Nucleus accumbens (tissue), 56 donors: ENCODE data around the gene TBC1D17.
"Not testable (repeated sequence)": the region's sequence is repeated elsewhere in the genome, so short reads cannot be mapped to it uniquely, and the experiment has no call there.

Experiments used
- DNase-seq, 56 donors: peaks; one replicate each; lab custom pipeline; 2025; lab: John Stamatoyannopoulos, UW

The TBC1D17 gene

DNA sequence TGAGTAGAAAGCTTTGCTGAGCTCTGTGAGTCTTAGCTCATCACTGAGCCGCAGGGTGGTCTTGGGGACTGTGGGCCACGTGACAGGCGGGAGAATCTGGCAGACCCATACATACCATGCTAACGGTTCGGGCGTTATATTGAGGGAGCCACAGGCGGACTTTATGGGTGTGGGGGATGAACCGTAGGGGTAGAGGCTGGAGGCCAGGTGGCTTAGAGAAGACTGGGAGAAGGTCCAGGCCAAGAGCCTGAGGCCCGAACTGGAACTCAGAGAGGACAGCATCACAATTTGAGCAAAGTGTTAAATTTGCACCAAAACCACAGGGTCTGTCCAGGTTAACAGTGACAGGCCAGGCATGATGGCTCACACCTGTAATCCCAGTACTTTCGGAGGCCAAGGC, 36.2 kb downstream of the TBC1D17 start:
- DNase-seq = no peak

DNA sequence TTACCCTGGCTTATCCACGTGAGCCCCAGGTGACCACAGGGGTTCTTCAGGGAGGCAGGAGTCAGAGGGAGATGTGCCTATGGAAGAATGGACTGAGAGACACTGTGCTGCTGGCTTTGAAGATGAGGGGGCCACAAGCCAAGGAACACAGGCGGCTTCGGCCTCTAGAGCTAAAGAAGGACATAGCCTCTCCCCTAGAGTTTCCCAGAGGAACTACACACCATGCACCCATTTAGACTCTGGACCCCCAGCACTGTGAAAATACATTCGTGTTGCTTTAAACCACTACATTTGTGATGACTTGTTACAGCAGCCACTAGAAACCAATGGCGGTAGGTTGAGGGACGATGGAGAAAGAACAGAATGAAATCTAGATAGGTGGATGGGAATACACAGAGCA, 37.8 kb downstream of the TBC1D17 start:
- no peak for DNase-seq

DNA sequence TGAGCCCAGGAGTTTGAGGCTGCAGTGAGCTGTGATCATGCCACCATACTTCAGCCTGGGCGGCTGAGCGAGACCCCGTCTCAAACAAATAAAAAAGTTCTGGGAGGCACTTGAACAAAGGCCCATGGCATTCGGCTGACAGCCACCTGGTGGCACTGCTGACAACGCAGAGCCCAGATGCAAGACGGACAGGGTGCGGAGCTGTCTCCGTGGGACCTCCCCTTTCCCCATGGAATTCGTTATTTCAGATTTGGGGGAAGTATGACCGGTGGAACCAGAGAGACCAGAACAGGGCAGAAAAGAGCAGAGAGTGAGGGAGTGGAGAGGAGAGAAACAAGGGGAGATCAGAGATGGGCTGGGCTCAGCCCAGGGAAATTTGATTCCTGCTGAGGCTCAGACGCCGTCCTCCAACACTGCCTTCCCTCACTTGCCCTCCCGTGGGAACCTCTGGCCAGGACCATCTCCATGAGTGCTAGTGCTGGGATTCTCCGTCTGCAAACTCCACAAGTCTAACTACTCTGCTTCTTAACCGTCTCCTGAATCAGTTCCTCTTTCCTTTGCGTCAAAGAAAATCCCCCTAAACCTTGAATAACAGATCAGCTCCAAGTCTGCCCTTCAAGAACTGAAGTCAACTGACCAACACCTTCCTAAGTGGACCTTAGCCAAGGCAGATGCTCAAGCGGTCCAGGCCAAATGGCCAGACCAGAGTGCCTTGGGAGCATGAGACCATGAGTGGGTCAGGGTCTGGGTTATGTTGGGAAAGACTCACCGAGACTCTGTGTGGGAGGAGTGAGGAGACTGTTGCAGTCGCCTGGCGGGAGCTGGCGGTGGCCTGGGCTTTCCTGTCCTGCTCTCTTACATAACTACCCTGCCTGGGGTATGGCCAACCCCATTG, 39.6 kb downstream of the TBC1D17 start:
- peak in 4 of 56 donors; percentile 12 to 38 (median 29) for DNase-seq

- DNase-seq = no peak
Measured at GRCh38 chr19:49918089-49918488, 40.6 kb downstream of the TBC1D17 start.

GRCh38 chr19:49920624-49921363, 43.3 kb downstream of the TBC1D17 start:
- DNase-seq = peak in 8 of 56 donors; percentile 4 to 49 (median 17)

DNA sequence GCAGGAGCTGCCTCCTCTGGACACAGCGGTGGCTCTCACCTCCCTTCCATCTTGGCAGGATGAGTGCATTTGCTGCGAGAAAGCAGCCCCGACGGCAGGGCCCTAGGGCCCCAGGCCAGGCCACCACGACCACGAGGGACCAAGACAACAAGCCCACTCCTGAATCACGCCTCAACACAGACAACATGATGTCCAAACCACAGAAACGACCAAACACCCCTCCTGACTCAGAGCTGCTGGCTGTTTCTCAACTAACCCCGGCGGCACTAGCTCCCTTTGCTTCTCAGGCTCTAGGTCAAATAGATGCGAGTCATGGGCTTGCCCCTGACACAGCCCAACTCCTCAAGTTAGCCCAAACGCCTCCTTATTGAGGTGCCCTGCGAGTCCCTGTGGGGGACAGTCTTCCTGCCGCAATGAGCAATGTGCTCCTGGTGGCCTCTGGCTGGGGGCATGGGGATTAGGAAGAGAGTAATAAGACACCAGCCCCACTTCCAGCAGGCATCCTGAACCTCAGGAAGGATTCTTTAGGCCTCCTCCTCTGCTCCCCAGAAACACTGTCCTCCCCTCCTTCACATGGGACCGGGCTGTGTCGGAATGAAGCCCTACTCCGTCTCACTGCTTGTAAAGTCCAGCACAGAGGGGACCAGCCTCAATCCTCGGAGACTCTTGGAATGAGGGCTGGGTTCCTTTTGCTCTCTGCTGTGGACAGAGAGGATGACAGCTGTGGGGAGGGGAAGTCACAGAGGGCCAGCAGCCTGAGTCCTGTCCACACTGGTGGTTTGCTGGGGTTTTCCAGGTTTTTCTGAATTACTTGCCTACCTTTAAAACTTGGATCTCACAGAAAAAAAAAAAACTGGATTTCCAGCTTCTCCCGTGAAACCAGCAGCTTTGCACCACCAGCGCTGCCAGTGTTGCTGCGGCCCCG, 44.6 kb downstream of the TBC1D17 start:
- DNase-seq = no peak

- DNase-seq = peak in 2 of 56 donors; percentile 22 to 37
Measured at GRCh38 chr19:49923055-49924003, 45.8 kb downstream of the TBC1D17 start.

- no peak for DNase-seq
Measured at GRCh38 chr19:49924004-49924880, 46.7 kb downstream of the TBC1D17 start.

DNA sequence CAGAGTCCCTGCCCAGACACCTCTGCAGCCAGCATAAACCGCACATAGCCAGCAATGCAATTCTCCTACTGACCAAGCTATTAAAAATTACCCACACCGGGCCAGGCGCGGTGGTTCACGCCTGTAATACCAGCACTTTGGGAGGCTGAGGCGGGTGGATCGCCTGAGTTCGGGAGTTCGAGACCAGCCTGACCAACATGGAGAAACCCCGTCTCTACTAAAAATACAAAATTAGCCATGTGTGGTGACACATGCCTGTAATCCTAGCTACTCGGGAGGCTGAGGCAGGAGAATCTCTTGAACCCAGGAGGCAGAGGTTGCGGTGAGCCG, 47.3 kb downstream of the TBC1D17 start:
- not testable (repeated sequence) for DNase-seq

GRCh38 chr19:49925486-49925885, 48.0 kb downstream of the TBC1D17 start:
- no peak for DNase-seq

DNA sequence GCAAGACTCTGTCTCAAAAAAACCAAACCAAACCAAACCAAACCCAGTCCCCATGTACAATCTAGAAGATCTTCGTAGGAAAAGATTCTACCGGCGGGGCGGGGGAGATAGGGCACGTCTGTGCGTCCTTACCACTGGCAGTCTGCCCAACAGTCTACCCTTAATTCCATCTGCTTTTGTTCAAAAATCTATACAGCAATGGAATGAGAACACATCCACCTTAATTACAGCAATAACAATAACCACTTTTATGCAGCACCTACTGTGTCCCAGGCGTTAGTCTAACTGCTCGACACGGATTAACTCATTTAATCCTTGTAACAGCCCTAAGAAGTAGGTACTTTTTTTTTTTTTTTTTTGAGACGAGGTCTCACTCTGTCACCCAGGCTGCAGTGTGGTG, 49.0 kb downstream of the TBC1D17 start:
- no peak for DNase-seq

- DNase-seq = no peak
Measured at GRCh38 chr19:49927526-49928264, 50.2 kb downstream of the TBC1D17 start.

DNA sequence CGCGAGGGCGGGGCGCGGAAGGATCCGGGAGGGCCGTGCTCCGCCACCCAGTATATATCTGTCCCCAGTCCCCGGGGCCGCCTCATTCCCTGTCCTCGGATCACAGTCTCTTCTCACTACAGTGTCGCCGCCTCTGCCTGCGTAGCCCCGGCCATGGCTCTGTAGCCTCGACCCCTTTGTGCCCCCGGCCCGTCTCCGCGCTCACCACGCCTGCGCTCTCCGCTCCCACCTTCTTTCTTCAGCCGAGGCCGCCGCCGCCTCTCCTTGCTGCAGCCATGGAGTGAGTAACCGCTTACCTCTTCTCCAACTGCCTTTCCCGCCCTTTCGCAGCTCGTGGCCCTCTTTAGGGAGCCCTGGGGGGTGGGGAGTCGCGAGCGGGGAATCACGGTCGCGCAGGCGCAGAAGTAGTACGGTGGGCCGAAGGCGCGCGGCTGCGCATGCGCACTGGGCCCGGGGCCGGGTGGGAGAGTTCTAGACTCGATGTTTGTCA, 51.7 kb downstream of the TBC1D17 start, which contains the start of the genes ATF5 and NUP62:
Gene ATF5 (plus strand): TSS at position 85 of the 490 bp plus-strand sequence. CDS start 1,646 bp downstream, outside the sequence.
Gene NUP62 (minus strand): TSS at position 384 of the 490 bp plus-strand sequence. CDS start 19,697 bp downstream, outside the sequence.
- peak in 54 of 56 donors; percentile 51 to 96 (median 84) for DNase-seq

DNA sequence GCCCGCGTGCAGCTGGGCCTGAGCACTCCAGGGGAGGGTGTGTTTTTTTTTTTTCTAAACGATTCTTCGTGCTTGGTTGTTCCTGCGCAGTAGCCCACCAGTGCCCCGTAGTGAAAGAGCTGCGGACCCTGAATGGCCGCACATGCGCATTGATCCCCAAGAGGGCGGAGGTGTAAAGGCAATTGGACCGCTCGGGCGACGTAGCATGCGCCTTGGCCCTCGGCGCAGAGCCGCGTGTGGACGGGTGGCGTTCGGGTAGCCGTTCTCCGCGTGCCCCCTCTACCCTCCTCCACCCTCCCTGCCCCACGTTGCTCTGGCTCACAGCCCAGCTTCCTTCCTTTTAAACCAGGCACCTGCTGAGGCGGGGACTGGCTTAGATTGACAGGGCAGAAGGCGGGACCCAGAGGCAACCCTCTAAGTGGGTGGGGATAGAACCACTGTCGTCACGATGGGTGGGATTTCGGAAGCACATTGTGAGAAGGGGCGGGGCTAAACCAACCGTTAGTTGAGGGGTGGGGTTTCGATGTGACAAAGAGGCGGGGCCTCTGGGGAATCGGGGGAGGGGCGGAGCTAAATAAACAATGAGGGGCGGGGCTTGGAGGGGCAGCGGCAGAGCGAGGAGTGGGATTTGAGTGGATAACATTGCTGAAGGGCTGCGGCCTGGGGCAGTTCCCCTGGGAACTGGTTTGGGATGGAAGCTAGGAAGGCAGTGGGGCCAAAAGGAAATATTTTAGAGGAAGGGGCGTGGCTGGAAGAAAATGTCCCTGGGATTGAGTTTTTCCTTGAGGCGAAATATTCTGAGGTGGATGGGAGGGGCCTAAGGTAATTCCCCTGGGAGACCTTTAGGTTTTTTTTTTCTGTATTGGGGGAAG, 52.3 kb downstream of the TBC1D17 start:
- DNase-seq = peak; percentile 72 to 98 (median 92)

DNA sequence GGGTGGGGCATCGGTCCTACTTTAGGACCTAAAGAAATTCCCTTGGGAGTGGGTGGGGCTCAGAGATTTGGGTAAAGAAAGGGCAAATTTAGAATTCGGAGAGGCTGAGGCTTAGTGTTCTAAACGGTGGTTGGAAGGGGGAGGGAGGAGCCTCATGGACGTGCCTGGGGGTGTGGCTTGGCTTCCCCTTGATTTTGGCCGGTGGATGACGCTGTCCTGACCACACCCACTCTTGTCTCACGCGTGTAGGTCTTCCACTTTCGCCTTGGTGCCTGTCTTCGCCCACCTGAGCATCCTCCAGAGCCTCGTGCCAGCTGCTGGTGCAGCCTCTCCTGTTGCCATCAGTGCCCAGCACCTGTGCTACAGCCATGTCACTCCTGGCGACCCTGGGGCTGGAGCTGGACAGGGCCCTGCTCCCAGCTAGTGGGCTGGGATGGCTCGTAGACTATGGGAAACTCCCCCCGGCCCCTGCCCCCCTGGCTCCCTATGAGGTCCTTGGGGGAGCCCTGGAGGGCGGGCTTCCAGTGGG, 53.0 kb downstream of the TBC1D17 start:
- peak in 1 of 56 donors; percentile 9 for DNase-seq
